HG02623 (cell line): ENCODE measurements around the gene KDM4C.
"Not testable (repeated sequence)": the region's sequence is repeated elsewhere in the genome, so short reads cannot be mapped to it uniquely, and the experiment has no call there.

Source experiments
- ATAC-seq: cut with Tn5 transposase; IDR thresholded peaks from one replicate; pipeline ENCODE4 v1.9.1; 2021; ENCODE audit warnings: moderate library complexity; ENCODE audit not compliant: unreplicated experiment

The KDM4C gene

GRCh38 chr9:6763244-6763643 is 5.5 kb downstream of the KDM4C start:
- no peak for ATAC-seq

- no peak for ATAC-seq
Observed at GRCh38 chr9:6764011-6764410, 6.2 kb downstream of the KDM4C start.

DNA sequence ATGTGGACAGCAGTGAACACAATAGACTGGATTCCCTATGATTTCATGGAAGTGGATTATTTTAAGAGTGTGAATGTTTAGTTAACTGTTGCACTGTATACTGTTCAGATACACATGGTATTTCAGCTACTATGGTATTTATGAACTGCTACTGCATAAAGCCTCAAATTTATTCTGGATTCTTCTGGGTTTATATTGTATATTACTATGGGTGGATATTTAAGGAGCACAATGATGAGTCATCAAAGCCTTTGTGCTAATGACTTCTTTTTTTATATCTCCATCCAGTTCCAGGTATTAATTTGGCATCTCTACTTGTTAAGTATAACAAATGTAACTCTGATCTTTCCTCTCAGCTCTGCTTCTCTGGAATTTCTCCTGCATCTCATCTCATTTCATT is 6.8 kb downstream of the KDM4C start:
- ATAC-seq, result no peak

DNA sequence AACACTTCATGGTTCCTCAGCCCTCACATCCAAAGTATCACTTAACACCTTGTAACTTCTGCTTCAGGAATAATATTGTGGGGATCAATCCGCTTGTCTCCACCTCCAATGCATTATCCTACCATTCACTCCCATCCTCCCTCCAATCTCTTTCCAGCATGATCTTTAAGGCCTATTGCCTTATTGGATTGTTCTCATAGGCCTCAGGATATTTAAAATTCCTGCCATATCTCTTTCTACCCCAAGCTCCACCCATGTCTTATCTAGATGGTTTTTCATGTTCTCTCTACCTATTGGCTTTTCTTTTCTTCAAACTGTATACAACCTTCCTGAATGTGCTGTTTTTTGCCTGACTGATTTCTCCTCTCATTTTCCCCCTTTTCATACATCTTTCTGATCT is 7.2 kb downstream of the KDM4C start:
- ATAC-seq, result no peak

DNA sequence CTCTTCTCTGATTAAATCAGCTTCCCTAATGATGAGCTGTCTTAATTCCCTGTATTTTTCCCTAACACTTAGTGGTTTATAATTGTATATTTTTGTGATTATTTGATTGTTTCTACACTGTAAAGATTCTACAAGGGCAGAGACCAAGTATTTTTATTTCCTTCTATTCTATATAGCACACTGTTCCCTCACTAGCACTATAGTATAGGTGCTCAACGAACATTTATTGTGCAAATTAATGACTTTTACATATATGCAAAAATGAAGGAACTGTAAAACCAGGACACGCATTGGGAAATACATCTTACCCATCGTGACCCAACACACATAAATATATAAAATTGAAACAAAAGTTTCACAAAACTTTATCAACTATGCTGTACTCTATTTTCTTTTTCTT is 7.6 kb downstream of the KDM4C start:
- ATAC-seq, result no peak

- ATAC-seq, result no peak
Observed at GRCh38 chr9:6766606-6767005, 8.8 kb downstream of the KDM4C start.

DNA sequence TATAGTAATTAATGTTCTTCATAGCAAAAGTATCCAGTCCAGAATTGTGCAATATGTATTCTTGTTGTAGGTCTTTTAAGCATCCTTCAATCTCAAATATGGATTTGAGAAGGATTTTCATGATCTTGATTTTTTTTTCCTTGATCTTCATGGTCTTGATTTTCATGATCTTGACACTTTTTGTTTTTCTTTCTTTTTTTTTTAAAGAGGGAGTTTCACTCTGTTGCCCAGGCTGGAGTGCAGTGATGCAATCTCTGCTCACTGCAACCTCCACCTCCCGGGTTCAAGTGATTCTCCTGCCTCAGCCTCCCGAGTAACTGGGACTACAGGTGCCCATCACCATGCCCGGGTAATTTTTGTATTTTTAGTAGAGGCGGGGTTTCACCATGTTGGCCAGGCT is 10.8 kb downstream of the KDM4C start:
- not testable (repeated sequence) for ATAC-seq

- ATAC-seq, result no peak
Observed at GRCh38 chr9:6771722-6772121, 13.9 kb downstream of the KDM4C start.

DNA sequence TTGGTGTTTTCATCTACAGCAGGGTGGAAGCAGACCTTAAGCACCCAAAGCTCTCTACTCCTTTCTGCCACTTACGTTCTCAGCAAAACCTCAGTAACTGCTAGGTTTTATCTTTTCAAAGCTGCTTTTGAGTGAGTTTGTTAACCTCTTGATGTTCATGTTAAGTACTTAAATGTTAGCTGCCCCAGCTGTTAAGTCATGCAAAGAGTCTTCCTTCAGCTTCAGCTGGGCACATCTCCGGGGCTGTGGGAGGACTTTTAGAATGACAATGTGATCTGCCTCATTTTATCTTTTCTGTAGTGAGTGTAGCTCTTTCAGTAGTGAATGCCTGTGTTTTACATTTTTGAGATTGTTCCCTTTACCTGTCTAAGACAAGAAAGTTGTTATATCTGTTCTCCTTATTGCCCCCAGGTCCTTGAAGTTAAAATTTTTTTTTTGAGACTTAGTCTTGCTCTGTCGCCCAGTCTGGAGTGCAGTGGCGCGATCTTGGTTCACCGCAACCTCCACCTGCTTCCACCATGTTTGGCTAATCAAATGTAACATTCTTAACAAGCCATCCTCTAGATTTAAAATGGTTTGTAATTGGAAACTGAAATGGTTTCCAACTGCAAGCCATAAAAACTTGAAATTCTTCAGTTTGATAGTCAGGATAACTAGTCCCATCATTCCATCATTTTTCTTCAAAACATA is 19.6 kb downstream of the KDM4C start:
- no peak for ATAC-seq

DNA sequence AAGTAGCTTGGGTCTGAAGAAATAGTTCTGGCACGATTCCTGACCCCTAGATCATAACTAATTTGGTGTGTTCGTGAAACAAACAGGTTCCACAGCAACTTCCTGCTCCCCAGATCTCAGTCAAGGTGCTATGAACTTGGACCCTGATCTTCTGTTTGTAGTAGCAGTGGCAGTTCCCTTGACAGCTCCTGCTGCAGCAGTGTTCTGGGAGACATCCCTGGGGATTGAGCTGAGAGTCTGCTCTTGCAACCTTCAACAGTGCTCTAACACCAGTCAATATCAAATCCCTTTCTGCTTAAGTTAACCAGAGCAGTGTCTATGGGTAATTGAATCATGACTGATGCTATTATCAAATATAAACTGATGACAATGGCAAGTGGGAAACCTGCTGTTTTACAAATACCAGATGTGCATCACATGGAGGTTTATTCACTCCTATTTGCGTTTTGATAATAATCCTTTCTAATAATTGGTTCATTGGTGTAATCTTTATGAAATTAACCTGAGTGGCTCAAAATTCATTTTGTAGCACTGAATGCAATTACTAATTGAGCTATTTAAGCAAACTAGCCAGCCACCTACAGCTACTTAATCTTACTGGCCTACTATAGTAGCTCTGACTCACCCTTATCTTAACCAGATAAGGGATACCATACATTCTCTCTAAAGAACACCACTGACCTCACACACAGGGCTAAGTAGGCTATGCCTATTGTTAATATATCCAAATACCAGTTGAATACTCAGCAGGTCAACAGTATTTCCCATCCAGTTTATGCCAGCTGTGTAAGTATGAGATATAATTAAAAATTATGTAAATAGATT is 21.9 kb downstream of the KDM4C start:
- no peak for ATAC-seq

DNA sequence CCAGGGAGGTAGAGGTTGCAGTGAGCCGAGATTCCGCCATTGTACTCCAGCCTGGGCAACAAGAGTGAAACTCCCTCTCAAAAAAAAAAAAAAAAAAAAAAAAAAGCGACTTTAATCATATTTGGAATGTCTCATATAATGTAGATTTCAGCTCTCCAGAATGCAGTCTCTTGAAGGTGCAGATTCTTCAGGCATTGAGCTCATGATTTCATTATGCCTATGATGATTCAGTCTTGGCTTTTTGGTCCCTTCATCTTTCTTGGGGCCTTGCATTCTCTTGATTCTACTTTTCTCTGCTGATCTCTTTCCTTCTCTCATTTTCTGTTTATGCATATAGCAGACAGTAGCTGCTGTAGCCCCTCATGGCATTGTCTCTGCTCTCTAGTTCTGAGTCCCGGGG is 22.9 kb downstream of the KDM4C start:
- ATAC-seq, result no peak

DNA sequence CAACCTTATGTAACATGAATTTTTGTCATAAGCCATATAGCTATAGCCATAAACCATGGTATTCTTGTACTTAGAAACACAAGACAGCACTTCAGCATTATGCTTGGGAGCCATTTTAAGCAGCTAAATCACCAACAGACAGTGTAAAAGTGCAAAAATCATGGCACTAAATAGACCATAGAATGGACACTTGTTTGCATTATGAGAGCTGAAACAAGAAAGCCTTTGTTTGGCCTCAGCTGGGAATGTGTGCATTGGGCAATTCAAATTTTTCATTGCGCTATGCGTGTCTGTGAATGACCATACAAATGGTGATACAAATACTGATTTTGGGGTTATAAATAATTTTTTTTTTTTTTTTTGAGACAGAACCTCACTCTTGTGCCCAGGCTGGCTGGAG is 23.7 kb downstream of the KDM4C start:
- ATAC-seq, result no peak

GRCh38 chr9:6782345-6782744 is 24.6 kb downstream of the KDM4C start:
- ATAC-seq, result no peak

DNA sequence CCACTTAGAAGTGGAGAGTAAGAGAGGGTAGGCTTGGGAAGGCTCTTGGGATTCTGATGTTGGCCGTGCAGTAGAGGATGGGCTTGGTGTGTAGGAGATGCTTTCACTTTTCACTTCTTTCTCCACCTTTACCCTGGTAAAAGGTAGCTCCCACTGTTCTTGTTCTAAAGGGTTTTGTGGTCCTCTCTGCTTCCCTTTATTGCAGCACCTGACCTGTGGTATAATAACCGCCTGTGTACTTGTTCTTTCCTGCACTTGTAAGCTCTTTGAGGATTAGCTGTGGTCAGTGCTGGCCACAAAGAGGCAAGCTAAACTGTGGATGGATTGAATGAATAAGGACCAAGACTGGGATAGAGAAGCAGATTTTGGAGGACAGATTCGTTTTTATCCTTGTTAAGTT is 25.2 kb downstream of the KDM4C start:
- ATAC-seq, result no peak

DNA sequence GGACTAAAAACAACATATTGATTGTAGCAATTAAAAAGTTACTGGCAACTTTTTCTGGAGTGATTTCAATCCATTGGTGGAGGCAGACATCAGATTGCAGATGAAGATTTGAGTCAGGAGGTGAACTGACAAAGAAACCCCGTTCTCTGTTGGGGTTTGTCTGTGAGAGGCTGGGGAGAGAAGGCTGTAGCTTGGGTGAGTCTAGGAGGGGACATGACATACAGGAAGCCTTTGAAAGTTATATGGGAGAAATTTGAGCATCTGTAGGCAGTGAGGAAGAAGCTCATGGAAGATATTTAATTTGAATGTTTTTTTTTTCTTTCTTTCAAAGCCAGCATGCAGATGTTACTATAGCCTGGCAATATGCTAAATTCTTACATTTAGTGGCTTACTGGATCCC is 26.0 kb downstream of the KDM4C start:
- ATAC-seq, result no peak

DNA sequence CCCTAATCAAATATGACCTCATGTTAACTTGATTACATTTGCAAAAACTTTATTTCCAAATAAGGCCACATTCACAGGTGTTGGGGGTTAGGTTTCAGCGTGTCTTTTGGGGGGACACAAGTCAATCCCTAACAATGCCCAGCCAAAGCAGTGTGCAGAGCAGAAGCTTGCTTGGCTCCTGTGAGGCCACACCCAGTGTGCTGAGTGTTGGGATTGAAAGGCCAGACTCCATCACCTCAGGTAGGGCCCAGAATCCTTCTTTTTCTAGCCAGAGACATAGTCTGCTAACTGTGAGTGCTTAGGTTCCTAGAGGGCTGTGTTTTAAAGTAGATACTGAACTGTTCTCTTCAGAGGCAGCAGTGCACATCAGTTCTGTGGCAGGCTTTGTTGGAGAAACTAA is 27.9 kb downstream of the KDM4C start:
- ATAC-seq, result no peak

- ATAC-seq, result no peak
Observed at GRCh38 chr9:6787793-6788161, 30.0 kb downstream of the KDM4C start.

DNA sequence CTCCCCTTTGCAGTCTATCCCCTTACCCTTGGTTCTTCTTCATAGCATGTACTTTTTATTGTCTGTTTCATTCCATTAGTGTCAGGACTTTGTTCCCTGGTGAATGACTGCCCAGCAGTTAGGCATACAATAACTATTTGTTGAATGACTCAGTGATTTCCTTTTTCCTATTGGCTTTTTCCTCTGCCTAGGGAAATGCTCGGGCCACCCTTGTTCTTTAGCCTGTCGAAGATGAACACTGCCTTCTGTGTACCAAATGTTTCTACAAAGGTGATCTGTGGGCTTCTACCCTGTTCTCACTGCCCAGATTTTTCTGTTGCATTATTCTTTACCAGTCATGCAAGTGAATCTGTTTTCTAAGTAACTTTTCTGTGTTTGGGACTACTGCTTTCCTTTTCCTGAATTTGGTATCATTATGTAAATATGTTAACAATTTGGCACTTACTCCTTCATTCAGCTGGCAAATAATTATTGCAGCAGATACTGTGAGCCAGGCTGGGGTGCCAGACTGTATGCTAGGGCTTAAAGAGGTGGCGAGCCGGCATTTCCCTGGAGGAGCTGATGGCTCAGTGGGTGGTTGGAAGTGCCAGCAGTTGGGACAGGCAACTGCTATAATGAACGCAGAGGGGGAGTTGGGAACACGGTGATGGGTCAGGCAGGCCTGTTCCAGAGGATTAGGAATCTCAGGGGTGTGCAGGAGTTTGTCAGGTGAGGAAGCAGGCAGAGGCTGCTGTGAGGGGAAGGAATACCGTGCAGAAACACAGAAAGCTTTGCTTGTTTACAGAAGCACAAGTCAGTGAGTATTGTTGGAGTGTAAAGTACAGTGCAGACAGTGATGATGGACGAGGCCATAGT is 30.6 kb downstream of the KDM4C start:
- ATAC-seq, result no peak

DNA sequence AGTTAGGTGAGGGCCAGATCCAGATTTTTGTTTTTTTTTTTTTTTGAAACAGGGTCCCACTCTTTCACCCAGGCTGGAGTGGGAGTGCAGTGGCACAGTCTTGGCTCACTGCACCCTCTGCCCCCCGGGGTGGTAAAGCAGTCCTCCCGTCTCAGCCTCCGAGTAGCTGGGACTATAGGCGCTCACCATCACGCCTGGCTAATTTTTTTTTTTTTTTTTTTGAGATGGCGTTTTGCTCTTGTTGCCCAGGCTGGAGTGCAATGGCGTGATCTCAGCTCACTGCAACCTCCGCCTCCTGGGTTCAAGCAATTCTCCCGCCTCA is 31.2 kb downstream of the KDM4C start:
- not testable (repeated sequence) for ATAC-seq

GRCh38 chr9:6790866-6791265 is 33.1 kb downstream of the KDM4C start:
- ATAC-seq, result no peak

- no peak for ATAC-seq
Observed at GRCh38 chr9:6793203-6793602, 35.4 kb downstream of the KDM4C start.

GRCh38 chr9:6794936-6795335 is 37.2 kb downstream of the KDM4C start:
- no peak for ATAC-seq
